Neural cell (in vitro differentiated cells): ENCODE measurements around the gene GRIA1. TPM values are rescaled to one million over a fixed set of nuclear protein-coding genes. Genes with fewer than 3 reads are reported as not detected.

ENCODE experiments used
- H2AFZ ChIP-seq: fragments of 200-600, 300-800 bp; sonication (generic), shearing (Covaris generic); 2 replicates; pipeline ENCODE4 v1.6.0; 2014; ENCODE audit warnings: low read depth, mild to moderate bottlenecking, antibody characterized with exemption, low read length, moderate library complexity
- H3F3A ChIP-seq: fragments of 200-600 bp; shearing (Covaris generic); 2 replicates; pipeline ENCODE4 v1.6.1; 2016; ENCODE audit warnings: mild to moderate bottlenecking, moderate library complexity, mixed read lengths, antibody characterized with exemption, low read length; ENCODE audit not compliant: insufficient read depth, poor library complexity, severe bottlenecking
- H3K27ac ChIP-seq: fragments of 200-600, 300-800 bp; sonication (generic), shearing (Covaris generic); 2 replicates; pipeline ENCODE4 v1.5.1; 2014; ENCODE audit warnings: mild to moderate bottlenecking, low read length, moderate library complexity
- H3K27me3 ChIP-seq: fragments of 300-800, 200-600 bp; sonication (generic), shearing (Covaris generic); 2 replicates; pipeline ENCODE4 v1.6.0; 2014; ENCODE audit warnings: mild to moderate bottlenecking, low read depth, low read length, moderate library complexity; ENCODE audit not compliant: insufficient read depth
- H3K36me3 ChIP-seq: fragments of 300-800, 200-600 bp; sonication (generic), shearing (Covaris generic); 2 replicates; pipeline ENCODE4 v1.5.1; 2014; ENCODE audit warnings: mild to moderate bottlenecking, antibody characterized with exemption, low read length, moderate library complexity; ENCODE audit not compliant: insufficient read depth
- H3K4me2 ChIP-seq: fragments of 300-800, 200-600 bp; sonication (generic), shearing (Covaris generic); 2 replicates; pipeline ENCODE4 v1.6.0; 2014; ENCODE audit warnings: mild to moderate bottlenecking, low read length
- H3K4me3 ChIP-seq: fragments of 300-800, 200-600 bp; sonication (generic), shearing (Covaris generic); 2 replicates; pipeline ENCODE4 v1.5.1; 2014; ENCODE audit warnings: mild to moderate bottlenecking, low read length, moderate library complexity
- H3K79me2 ChIP-seq: fragments of 200-600 bp; shearing (Covaris generic); replicated peaks from 2 replicates; pipeline ENCODE4 v1.6.0; 2014; ENCODE audit warnings: mild to moderate bottlenecking, low read length, moderate library complexity; ENCODE audit not compliant: insufficient read depth
- H3K9ac ChIP-seq: fragments of 300-800, 200-600 bp; sonication (generic), shearing (Covaris generic); 2 replicates; pipeline ENCODE4 v1.6.1; 2016; ENCODE audit warnings: mild to moderate bottlenecking, low read length, mixed read lengths
- H3K9me2 ChIP-seq: fragments of 200-600 bp; shearing (Covaris generic); 2 replicates; pipeline ENCODE4 v1.6.1; 2016; ENCODE audit warnings: mild to moderate bottlenecking, low read length, mixed read lengths; ENCODE audit not compliant: insufficient read depth
- H3K9me3 ChIP-seq: fragments of 200-600, 300-800 bp; sonication (generic), shearing (Covaris generic); 2 replicates; pipeline ENCODE4 v1.6.1; 2016; ENCODE audit warnings: mild to moderate bottlenecking, mixed run types, low read length, moderate library complexity, mixed read lengths
- H4K20me1 ChIP-seq: fragments of 200-600 bp; shearing (Covaris generic); 2 replicates; pipeline ENCODE4 v1.6.1; 2016; ENCODE audit warnings: mild to moderate bottlenecking, mixed run types; ENCODE audit not compliant: insufficient read depth
- EP300 ChIP-seq: fragments of 450-650 bp; conservative IDR thresholded peaks from 2 replicates; pipeline ENCODE4 v1.6.1; 2014; ENCODE audit warnings: antibody characterized with exemption, mild to moderate bottlenecking, moderate library complexity; ENCODE audit not compliant: poor library complexity, severe bottlenecking
- EZH2 ChIP-seq: fragments of 200-600, 300-800 bp; shearing (Covaris generic), sonication (generic); IDR thresholded peaks from 2 replicates; pipeline ENCODE4 v1.6.1; 2014; ENCODE audit warnings: antibody characterized with exemption, low read length, borderline replicate concordance, mild to moderate bottlenecking; ENCODE audit not compliant: insufficient read depth, poor library complexity, severe bottlenecking
- MXI1 ChIP-seq: fragments of 450-650 bp; conservative IDR thresholded peaks from 2 replicates; pipeline ENCODE4 v1.6.1; 2014; ENCODE audit warnings: antibody characterized with exemption, mild to moderate bottlenecking; ENCODE audit not compliant: poor library complexity, severe bottlenecking
- POLR2AphosphoS5 ChIP-seq: IDR thresholded peaks from 2 replicates; pipeline ENCODE4 v1.6.1; 2012
- RAD21 ChIP-seq: fragments of 450-650 bp; conservative IDR thresholded peaks from 2 replicates; pipeline ENCODE4 v1.6.1; 2014; ENCODE audit warnings: antibody characterized with exemption, mild to moderate bottlenecking, moderate library complexity
- SMC3 ChIP-seq: fragments of 450-650 bp; conservative IDR thresholded peaks from 2 replicates; pipeline ENCODE4 v1.6.1; 2014; ENCODE audit warnings: antibody characterized with exemption, mild to moderate bottlenecking, moderate library complexity; ENCODE audit not compliant: poor library complexity
- TAF1 ChIP-seq: IDR thresholded peaks from 2 replicates; pipeline ENCODE4 v1.6.1; 2012; ENCODE audit warnings: low read depth
- polyA plus RNA-seq: library from polyadenylated mRNA; depleted of rRNA; stranded (reverse); fragments of >200 nt; gene quantifications from 2 replicates; pipeline ENCODE4 v1.2.3, GENCODE V29; 2014
- TF ChIP-seq, protein P1 (sequence below): fragments of 450-650 bp; IDR thresholded peaks from 2 replicates; pipeline ENCODE4 v1.5.1; 2014; ENCODE audit warnings: antibody characterized with exemption, mild to moderate bottlenecking, moderate library complexity; ENCODE audit not compliant: poor library complexity, severe bottlenecking
- TF ChIP-seq, protein P2 (sequence below): IDR thresholded peaks from 2 replicates; pipeline ENCODE4 v1.6.1; 2012; ENCODE audit warnings: borderline replicate concordance

The GRIA1 gene
- polyA plus RNA-seq, 1 donor from 2014 or later, result 59.6 TPM

DNA sequence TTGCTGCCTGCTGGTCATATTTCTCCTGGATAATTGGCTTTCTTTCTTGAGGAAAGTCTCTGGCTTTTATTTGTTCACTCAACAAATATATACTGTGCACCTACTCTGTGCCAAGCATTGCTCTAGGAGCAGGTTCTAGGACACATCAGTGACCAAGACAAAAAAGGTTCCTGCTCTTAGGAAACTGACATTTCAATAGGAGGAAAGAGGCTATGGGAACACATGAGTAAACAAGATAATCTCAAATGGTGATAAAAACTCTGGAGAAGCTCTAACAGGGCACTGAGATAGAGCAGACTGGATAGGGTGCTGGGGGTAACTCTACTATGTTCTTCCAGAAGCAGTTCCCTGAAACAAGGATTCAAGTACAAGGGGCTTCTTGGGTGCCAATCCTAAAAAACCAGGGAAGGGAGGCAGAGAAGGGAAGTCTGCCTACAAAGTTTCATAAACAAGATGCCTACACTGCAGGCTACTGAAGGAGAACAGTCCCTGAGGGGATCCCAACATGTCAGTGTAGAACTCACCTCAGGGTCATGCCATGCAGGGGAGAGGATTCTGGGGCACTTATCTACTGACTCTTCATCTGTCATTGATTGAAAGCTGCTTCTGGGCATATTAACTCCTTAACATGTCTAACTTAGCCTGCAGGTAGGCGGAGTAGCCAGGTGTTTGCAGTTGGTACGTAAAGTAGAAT lies 181.3 kb downstream of the GRIA1 start:
- Histone ChIP-seq H3K79me2 (no peaks in the 10 kb centered on the region), H3K36me3 (peaks cover 4% of the 10 kb centered on the region), H3F3A (no peaks in the 10 kb centered on the region), H3K27me3 (no peaks in the 10 kb centered on the region), H3K9ac (no peak overlapping the region), H3K4me2 (no peak overlapping the region), H3K4me3 (no peak overlapping the region), H2AFZ (no peak overlapping the region), H4K20me1 (no peaks in the 10 kb centered on the region), H3K9me3 (no peaks in the 10 kb centered on the region), H3K9me2 (no peaks in the 10 kb centered on the region), H3K27ac (no peak overlapping the region)
- TF ChIP-seq, protein P1, sequence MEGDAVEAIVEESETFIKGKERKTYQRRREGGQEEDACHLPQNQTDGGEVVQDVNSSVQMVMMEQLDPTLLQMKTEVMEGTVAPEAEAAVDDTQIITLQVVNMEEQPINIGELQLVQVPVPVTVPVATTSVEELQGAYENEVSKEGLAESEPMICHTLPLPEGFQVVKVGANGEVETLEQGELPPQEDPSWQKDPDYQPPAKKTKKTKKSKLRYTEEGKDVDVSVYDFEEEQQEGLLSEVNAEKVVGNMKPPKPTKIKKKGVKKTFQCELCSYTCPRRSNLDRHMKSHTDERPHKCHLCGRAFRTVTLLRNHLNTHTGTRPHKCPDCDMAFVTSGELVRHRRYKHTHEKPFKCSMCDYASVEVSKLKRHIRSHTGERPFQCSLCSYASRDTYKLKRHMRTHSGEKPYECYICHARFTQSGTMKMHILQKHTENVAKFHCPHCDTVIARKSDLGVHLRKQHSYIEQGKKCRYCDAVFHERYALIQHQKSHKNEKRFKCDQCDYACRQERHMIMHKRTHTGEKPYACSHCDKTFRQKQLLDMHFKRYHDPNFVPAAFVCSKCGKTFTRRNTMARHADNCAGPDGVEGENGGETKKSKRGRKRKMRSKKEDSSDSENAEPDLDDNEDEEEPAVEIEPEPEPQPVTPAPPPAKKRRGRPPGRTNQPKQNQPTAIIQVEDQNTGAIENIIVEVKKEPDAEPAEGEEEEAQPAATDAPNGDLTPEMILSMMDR, result no peak
- TF ChIP-seq EP300, result no peak
- TF ChIP-seq, protein P2, sequence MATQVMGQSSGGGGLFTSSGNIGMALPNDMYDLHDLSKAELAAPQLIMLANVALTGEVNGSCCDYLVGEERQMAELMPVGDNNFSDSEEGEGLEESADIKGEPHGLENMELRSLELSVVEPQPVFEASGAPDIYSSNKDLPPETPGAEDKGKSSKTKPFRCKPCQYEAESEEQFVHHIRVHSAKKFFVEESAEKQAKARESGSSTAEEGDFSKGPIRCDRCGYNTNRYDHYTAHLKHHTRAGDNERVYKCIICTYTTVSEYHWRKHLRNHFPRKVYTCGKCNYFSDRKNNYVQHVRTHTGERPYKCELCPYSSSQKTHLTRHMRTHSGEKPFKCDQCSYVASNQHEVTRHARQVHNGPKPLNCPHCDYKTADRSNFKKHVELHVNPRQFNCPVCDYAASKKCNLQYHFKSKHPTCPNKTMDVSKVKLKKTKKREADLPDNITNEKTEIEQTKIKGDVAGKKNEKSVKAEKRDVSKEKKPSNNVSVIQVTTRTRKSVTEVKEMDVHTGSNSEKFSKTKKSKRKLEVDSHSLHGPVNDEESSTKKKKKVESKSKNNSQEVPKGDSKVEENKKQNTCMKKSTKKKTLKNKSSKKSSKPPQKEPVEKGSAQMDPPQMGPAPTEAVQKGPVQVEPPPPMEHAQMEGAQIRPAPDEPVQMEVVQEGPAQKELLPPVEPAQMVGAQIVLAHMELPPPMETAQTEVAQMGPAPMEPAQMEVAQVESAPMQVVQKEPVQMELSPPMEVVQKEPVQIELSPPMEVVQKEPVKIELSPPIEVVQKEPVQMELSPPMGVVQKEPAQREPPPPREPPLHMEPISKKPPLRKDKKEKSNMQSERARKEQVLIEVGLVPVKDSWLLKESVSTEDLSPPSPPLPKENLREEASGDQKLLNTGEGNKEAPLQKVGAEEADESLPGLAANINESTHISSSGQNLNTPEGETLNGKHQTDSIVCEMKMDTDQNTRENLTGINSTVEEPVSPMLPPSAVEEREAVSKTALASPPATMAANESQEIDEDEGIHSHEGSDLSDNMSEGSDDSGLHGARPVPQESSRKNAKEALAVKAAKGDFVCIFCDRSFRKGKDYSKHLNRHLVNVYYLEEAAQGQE, result no peak
- no peak for TF ChIP-seq MXI1
- no peak for TF ChIP-seq POLR2AphosphoS5
- TF ChIP-seq SMC3, result no peak
- TF ChIP-seq TAF1, result no peak
- TF ChIP-seq RAD21, result no peak
- TF ChIP-seq EZH2, result no peak

DNA sequence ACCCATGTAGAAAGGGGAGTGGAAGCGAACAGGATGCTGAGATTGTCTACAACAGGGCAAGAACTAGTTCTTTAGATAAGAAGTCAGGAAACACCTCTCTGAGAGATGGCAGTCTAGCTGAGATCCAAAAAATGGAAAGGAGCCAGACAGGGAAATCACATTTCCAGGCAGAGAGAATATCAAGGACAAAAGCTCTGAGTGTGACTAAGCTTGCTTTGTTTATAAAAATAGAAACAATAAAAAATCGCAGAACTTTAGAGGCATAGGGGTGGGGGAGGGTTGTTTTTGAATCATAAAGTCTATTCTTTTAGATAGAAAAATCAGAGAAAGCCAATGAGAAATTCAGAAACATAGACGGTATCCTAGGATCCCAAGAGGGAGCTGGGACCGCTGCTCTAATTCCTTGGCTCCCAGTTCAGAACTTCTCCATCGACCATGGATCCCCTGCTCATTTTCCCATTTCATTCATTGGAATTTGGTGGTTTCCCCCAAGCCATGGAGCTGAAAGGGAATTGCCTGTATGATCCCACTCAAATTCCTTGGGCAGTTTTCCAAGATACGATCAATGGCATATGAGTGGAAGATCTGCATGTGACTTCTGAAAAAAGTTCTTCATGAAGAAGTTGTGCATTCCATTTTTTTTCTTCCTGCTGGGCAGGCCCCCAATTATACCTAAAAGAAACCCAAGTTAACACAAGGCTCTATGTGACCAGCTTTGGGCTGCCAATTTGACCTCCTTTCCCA lies 182.0 kb downstream of the GRIA1 start:
- Histone ChIP-seq H3F3A (no peaks in the 10 kb centered on the region), H3K4me2 (no peak overlapping the region), H3K79me2 (no peaks in the 10 kb centered on the region), H3K27ac (no peak overlapping the region), H3K9ac (no peak overlapping the region), H4K20me1 (no peaks in the 10 kb centered on the region), H2AFZ (no peak overlapping the region), H3K4me3 (no peak overlapping the region), H3K27me3 (no peaks in the 10 kb centered on the region), H3K36me3 (peaks cover 7% of the 10 kb centered on the region), H3K9me2 (no peaks in the 10 kb centered on the region), H3K9me3 (no peaks in the 10 kb centered on the region)
- TF ChIP-seq EZH2 (no peak), MXI1 (no peak), RAD21 (no peak), SMC3 (no peak), TAF1 (no peak), POLR2AphosphoS5 (no peak), EP300 (no peak)
- TF ChIP-seq, protein P1, result no peak
- TF ChIP-seq, protein P2, result no peak
